Measurements from ENCODE around the gene MDFIC. TPM values are rescaled to one million over a fixed set of nuclear protein-coding genes. Genes with fewer than 3 reads are reported as not detected.

MDFIC gene
- total RNA-seq, 1 donor = 72.1 TPM

GRCh38 chr7:114981323-114981722, 59.4 kb downstream of the MDFIC start:
- H3K4me3 ChIP-seq (ENCODE audit: low read depth, low read length) = no peak overlapping the region
- no peak for TF ChIP-seq CTCF (IDR thresholded peaks at IDR 0.05; ENCODE audit: insufficient read depth, low read length)
- no peak for DNase-seq (ENCODE audit: low read depth)

- no peak for TF ChIP-seq CTCF (IDR thresholded peaks at IDR 0.05; ENCODE audit: insufficient read depth, low read length)
- no peak for DNase-seq (ENCODE audit: low read depth)
- H3K4me3 ChIP-seq (ENCODE audit: low read depth, low read length) = no peak overlapping the region
Observed at GRCh38 chr7:114985116-114985715, 63.3 kb downstream of the MDFIC start.

- no peak for DNase-seq (ENCODE audit: low read depth)
- no peak overlapping the region for H3K4me3 ChIP-seq (ENCODE audit: low read depth, low read length)
- TF ChIP-seq CTCF (IDR thresholded peaks at IDR 0.05; ENCODE audit: insufficient read depth, low read length) = no peak
Observed at GRCh38 chr7:114986190-114987180, 64.6 kb downstream of the MDFIC start.

GRCh38 chr7:114988026-114988425, 66.1 kb downstream of the MDFIC start:
- H3K4me3 ChIP-seq (ENCODE audit: low read depth, low read length) = no peak overlapping the region
- no peak for TF ChIP-seq CTCF (IDR thresholded peaks at IDR 0.05; ENCODE audit: insufficient read depth, low read length)
- peak; percentile 52 for DNase-seq (ENCODE audit: low read depth)

GRCh38 chr7:114988755-114989375, 67.0 kb downstream of the MDFIC start:
- TF ChIP-seq CTCF (IDR thresholded peaks at IDR 0.05; ENCODE audit: insufficient read depth, low read length) = no peak
- peak; percentile 84 for DNase-seq (ENCODE audit: low read depth)
- no peak overlapping the region for H3K4me3 ChIP-seq (ENCODE audit: low read depth, low read length)

- DNase-seq (ENCODE audit: low read depth) = no peak
- no peak overlapping the region for H3K4me3 ChIP-seq (ENCODE audit: low read depth, low read length)
- no peak for TF ChIP-seq CTCF (IDR thresholded peaks at IDR 0.05; ENCODE audit: insufficient read depth, low read length)
Observed at GRCh38 chr7:114989531-114989930, 67.6 kb downstream of the MDFIC start.

Measured in fibroblast of the aortic adventitia (primary cell).